GM19023 (cell line): ENCODE data around the gene EBNA1BP2.
"Not testable (repeated sequence)": the region's sequence is repeated elsewhere in the genome, so short reads cannot be mapped to it uniquely, and the experiment has no call there.

Experiments
- ATAC-seq: cut with Tn5 transposase; IDR thresholded peaks from one replicate; pipeline ENCODE4 v1.9.1; 2021; ENCODE audit warnings: mild to moderate bottlenecking, moderate library complexity; ENCODE audit not compliant: unreplicated experiment

Gene EBNA1BP2

DNA sequence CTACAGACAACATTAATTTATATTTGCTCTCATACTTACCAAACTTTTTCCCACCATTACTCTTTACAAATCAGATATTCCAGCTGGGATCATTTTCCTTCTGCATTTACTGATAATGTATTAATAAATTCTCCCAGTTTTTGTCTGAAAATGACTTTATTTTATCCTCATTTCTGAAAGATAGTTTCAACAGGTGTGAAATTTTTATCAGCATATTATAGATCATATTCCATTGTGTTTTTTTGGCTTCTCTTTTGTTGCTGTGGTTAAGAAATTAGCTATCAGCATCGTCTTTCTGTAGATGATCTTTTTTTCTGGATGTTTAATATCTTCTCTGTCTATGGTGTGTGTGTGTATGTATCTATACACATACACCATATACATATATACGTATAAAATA, 2.8 kb upstream of the EBNA1BP2 start:
- ATAC-seq = no peak

- peak; percentile 39 for ATAC-seq
These were observed 460 bp upstream of the EBNA1BP2 start for GRCh38 chr1:43172527-43172972.

DNA sequence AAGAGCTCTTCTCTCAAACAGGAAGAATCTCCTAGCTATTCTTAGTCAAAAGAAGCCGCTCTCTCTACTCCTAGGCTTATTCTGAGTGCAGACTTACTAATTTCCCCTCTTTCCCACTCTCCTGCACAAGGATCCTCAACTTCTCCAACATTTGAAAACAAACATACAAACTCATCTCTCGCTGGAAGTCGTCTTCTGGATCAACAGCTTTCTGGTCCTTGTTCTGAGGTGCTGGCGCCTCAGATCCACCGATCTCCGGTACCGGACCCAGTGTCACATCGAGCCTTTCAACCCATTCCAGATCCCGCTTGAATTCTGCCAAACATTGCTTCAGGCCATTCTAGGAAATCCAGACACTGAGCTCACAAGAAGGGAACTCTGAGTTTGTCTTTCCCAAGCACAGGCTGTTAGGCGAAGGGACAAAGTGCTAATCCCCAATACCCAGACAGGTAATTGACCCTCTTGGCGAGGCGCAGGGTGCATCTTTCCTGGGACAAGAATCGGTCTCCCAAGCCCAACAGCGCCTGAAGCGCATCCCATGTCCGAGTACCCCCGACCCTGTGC, 696 bp downstream of the EBNA1BP2 start:
- ATAC-seq = peak; percentile 12

DNA sequence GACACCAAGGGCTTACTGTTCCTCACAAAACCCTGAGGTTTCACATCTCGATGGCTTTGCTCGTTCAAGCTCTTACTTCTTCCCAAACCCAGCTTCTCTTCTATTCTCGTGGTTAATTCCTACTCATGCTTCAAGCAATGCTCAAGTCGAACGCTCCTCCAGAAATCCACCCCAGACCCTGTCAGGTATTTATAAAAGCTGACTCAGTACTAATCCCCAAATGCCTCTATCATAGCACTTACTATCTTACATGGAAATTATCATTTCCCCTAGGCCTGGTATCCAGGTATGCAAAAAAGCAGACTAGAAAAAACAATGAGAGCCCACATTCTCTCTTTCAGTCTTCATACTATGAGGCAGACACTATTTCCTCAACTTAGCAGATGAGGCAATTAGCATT, 6.3 kb downstream of the EBNA1BP2 start:
- ATAC-seq = no peak

GRCh38 chr1:43165162-43165561, 6.9 kb downstream of the EBNA1BP2 start:
- ATAC-seq = no peak

GRCh38 chr1:43156026-43156425, 16.1 kb downstream of the EBNA1BP2 start:
- no peak for ATAC-seq

DNA sequence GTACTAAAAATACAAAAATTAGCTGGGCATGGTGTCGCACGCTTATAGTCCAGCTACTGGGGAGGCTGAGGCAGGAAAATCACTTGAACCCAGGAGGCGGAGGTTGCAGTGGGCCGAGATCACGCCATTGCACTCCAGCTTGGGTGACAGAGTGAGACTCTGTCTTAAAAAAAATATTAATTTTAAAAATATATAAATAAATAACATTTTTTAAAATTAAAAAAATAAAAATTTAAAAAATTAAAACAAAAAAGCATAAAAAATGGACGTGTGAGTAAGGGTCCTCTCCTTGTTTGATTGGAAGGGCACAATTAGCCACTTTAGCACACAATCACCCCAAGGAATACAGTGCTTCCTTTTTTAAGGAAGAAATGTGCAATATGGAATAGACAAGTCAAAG, 18.6 kb downstream of the EBNA1BP2 start:
- ATAC-seq = no peak

GRCh38 chr1:43152866-43153265, 19.2 kb downstream of the EBNA1BP2 start:
- no peak for ATAC-seq

DNA sequence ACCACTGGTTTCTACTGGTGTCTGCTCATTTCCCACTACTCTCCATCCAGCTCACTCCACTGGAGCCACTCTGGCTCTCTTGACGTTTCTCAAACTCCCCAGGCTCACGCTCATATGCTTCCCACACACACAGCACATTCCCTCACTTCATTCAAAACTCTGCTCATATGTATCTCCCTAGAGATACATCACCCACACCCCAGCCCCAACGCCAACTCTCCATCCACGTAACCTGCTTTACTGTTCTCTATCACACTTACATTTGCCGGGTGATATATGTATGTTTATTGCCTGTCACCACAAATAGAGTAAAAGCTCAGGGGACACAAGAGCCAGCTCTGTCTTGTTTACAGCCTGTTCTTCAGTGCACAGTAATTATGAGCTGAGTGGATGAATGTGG, 22.2 kb downstream of the EBNA1BP2 start:
- no peak for ATAC-seq

DNA sequence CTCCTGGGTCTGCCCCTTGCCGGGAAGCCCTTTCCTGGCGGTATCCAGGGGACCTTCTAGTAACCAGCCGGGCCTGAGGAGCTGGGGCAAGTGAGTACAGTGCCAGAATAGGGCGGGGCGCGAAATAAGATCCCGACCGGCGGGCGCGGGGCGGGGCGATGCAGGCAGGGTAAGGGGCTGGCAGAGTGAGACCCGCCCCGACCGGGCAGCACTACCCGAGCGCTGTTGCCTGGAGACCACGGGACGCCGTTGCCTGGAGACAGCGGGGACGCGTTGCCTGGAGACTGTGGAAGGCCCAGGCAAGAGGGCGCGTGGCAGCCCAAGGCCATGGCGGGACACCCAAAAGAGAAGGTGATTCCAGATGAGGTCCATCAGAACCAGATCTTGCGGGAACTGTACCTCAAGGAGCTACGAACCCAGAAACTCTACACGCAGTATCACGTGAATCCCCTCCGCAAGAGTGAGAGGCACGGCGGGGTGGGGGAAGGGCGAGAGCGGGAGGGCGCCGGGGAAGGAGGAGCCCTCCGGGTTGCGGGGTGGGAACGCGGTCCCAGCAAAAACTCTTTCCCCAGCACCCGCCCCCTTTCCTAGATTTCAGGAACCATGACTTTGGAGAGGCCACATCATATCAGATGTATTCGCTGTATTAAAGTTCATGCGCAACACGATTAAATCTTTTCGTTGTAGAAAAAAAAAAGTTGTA, 24.3 kb downstream of the EBNA1BP2 start:
- ATAC-seq = no peak

- ATAC-seq = no peak
These were observed 27.9 kb downstream of the EBNA1BP2 start for GRCh38 chr1:43144237-43144636.

- no peak for ATAC-seq
These were observed 28.6 kb downstream of the EBNA1BP2 start for GRCh38 chr1:43143441-43143888.

DNA sequence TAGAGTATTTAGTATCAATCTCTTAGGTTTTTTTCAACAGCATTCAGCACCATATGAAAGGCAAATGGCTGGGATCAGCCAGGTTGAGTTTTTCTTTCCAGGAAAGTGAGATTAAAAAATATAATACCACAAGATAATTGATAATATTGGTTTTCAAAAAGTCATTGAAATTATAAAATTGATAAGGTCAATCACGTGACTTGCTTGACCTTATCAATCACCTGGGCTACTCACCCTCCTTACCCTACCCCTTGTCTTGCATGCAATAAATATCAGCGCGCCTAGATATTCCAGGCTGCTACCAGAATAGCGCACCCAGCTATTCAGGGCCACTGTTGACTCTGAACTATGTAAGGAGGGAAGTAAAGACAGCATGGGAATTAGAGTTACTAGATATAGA, 31.5 kb downstream of the EBNA1BP2 start:
- no peak for ATAC-seq

GRCh38 chr1:43140010-43140409, 32.1 kb downstream of the EBNA1BP2 start:
- no peak for ATAC-seq

- ATAC-seq = not testable (repeated sequence)
These were observed 32.8 kb downstream of the EBNA1BP2 start for GRCh38 chr1:43139295-43139694.

GRCh38 chr1:43137445-43138052, 34.5 kb downstream of the EBNA1BP2 start:
- ATAC-seq = no peak

DNA sequence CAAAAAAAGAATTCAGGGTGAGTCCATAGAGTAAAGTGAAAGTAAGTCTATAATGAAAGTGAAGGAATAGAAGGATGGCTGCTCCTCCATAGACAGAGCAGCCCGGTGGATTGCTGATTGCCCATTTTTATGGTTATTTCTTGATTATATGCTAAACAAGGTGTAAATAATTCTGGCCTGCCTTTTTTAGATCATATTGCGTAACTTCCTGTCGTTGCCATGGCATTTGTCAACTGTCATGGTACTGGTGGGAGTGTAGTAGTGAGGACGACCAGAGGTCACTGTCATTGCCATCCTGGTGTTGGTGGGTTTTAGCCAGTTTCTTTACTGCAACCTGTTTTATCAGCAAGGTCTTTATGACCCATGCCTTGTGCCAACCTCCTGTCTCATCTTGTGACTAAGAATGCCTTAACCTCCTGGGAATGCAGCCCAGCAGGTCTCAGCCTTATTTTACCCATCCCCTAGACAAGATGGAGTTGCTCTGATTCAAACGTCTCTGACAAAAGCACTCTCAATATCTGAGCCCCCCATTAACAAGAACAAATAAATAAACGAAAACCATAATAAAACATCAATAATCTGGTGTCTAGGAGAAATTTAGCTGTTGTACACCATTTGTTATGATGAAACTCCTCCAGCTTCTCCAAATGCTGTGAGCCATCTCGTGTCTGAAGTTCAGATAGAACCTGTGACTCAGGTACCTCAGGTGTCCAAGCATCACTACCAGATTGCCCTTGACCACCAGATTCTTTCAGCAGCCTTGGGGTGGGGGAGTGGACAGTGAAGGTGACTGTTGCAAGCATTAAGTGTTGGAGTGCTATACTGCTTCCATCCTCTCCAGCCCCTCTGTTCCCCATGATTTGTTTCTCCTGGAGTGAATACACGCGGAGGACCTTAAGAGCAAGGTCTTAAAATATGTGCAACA, 36.0 kb downstream of the EBNA1BP2 start:
- no peak for ATAC-seq

- ATAC-seq = no peak
These were observed 37.5 kb downstream of the EBNA1BP2 start for GRCh38 chr1:43134640-43135039.

- no peak for ATAC-seq
These were observed 38.0 kb downstream of the EBNA1BP2 start for GRCh38 chr1:43134068-43134467.

DNA sequence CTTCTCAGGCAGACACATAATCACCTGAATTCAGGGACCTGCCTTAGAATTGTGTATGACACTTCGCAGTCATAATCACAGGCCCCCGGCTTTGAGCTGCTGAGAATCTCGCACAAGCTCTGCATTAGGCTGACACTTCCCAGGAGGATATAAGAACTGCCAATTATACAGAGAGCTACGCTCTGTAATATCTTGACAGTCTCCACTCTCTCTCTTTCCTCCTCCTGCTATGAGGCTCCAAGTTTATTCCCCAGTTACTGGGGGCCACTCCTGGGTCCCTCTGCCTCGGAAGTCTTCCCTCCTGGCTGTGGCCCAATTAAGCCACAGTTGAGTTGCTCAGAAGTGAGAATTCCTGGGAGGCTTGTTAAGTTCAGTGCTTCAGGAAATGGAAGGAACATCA, 42.7 kb downstream of the EBNA1BP2 start:
- no peak for ATAC-seq

DNA sequence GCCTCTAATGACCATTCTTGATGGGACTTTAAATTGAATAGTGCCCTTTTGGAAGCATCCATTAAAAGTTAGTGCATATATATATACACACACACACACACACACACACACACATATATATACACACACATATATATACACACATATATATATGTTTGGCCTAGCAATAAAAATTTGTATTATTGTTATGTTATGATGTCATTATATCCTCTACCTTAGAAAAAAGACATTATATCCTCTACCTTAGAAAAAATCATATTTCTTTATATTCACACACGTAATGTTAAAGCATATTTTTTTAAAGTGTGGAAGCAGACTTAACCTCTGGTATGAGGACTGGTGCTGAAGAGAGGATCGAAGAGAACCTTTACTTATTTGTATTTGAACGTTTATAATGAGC, 43.3 kb downstream of the EBNA1BP2 start:
- no peak for ATAC-seq
